HG02852 (cell line): Measurements from ENCODE around the gene JMJD1C.

Experiments used
- ATAC-seq: cut with Tn5 transposase; IDR thresholded peaks from one replicate; pipeline ENCODE4 v1.9.1; 2021; ENCODE audit warnings: mild to moderate bottlenecking, moderate library complexity; ENCODE audit not compliant: unreplicated experiment

JMJD1C gene

GRCh38 chr10:63439607-63440006 is 26.2 kb downstream of the JMJD1C start:
- ATAC-seq: no peak

DNA sequence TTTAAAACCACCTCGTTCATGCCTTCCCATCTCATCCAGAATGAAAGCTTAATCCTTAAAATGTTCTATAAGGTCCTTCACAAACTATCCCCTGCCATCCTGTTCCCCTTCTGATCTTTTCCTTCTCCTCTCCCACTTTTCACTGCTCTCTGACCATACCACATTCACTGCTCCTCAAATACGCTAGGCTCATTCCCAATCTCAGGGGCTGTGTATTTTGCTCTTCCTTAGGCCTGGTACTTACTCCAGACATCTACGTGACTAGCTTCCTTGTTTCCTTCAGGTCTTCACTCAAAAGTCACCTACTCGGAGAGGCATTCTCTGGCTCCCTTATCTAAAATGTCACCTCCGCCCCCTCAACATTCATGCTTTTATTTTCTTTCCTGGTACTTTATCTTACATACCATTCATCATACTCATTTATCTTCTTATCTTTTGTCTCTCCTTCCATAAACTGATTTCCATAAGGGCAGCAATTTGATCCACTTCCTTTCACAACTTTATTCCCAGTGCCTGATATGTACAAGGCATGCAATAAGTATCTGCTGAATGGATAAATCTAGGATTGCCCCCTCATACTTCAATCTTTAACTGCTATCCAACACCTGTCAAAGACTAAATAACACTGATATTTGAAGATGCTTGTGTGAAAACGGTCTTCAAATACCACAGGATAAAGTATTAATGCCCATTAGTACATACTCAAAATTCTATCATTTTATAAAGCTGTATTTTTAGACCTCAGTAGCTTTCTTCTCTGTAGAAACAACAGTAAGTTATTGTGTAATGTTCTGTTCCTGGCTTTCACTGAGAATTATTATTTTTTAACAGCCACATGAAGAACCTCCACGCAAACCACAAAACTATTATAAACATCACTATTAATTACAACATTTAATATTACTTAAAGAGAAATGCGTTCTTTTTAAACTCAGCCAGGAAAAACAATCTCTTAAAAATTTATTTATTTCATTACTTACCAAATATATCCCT is 27.0 kb downstream of the JMJD1C start:
- no peak for ATAC-seq

GRCh38 chr10:63437116-63437949 is 28.4 kb downstream of the JMJD1C start:
- ATAC-seq: no peak

- no peak for ATAC-seq
Observed at GRCh38 chr10:63436225-63436624, 29.6 kb downstream of the JMJD1C start.

GRCh38 chr10:63434866-63435854 is 30.6 kb downstream of the JMJD1C start:
- ATAC-seq: no peak

DNA sequence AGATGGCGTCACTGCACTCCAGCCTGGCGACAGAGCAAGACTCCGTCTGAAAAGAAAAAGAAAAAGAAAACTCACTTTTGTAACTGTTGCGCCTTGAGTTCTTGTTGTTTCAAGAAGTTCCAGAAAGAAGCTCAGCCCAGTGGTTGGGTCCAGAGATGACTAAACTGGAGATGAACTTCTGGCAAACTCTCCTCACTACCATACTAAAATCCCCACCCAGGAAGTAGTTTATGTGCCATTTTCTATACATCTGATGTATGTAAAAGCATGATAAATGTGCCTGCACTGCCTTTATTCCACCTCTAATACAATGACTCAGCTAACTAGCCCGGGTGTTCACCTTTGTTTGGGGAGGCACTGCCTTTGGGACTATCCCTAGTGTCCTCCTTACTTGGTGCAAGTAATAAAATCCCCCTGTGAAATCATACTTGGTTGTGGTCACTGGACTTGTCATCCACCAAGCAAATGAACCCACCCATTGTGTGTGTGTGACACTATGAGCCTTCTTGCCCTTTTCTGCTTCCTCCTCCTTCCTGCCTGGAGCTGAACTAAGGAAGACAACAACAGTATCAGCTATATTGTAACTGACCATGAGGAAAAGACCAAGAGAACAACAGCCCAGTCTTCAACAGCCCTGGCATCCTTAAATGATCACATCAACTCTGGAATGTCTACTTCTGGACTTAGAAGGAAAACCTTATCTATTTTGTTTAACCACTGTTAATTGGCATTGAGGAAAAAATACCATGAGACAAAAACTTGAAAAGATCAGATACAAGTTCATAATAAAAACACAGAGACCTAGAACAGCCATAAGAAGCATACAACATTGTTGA is 33.6 kb downstream of the JMJD1C start:
- peak; percentile 61 for ATAC-seq

GRCh38 chr10:63430999-63431356 is 34.8 kb downstream of the JMJD1C start:
- no peak for ATAC-seq

GRCh38 chr10:63430091-63430998 is 35.4 kb downstream of the JMJD1C start:
- no peak for ATAC-seq

DNA sequence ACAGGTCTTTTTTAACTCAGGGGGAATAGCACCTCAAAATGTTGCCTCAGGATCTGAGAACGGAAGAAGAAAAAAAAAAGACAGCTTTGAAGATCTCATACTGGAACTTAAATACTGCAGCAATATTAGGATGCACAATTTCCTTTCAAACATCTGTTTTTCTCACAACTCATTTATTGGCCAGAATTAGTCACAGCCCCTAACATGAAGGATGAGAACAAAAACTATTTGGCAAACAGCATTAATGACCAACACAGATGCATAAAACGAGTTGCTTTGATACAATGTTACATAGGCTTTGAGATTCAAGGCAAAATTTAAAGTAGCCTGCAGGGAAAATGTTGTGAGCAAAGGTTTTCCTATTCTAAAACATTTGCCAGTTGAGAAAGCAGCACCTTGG is 36.5 kb downstream of the JMJD1C start:
- ATAC-seq: no peak

DNA sequence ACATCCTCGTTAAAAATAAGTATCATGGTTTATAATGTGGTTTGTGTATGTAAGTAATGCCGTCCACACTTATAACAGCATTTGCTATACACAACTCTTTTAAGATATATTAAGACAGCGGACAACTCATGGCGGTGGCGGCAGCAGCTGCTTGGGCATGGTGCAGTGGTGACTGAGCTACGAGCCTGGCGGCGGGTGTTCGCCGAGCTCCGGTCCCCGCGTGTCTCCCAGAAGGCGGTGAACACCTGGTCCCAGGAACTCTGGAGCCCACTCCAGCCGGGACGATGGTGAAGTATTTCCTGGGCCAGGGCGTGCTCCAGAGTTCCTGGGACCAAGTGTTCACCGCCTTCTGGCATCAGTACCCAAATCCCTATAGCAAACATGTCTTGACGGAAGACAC is 38.8 kb downstream of the JMJD1C start:
- no peak for ATAC-seq

- ATAC-seq: no peak
Observed at GRCh38 chr10:63425512-63425911, 40.3 kb downstream of the JMJD1C start.

- no peak for ATAC-seq
Observed at GRCh38 chr10:63424576-63424975, 41.2 kb downstream of the JMJD1C start.

DNA sequence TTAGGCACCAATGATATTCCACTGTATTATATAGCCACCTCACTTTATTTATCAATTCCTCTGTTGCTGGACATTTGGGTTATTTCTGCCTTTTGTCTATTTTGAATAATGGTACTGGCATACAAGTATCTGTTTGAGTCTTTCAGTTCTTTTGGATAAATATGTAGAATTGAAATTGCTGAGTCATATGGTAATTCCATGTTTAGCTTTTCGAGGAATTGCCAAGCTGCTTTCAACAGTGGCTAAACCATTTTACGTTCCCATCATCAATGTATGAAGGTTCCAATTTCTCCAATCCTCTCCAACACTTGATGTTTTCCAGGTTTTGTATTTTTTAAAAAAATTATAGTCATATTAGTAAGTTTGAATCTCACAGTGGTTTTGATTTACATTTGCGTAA is 42.3 kb downstream of the JMJD1C start:
- no peak for ATAC-seq

GRCh38 chr10:63421591-63421990 is 44.2 kb downstream of the JMJD1C start:
- peak; percentile 99 for ATAC-seq

GRCh38 chr10:63416376-63416775 is 49.4 kb downstream of the JMJD1C start:
- ATAC-seq: no peak

- ATAC-seq: no peak
Observed at GRCh38 chr10:63415640-63416244, 50.0 kb downstream of the JMJD1C start.

GRCh38 chr10:63414481-63415260 is 51.1 kb downstream of the JMJD1C start:
- no peak for ATAC-seq

GRCh38 chr10:63413429-63413828 is 52.3 kb downstream of the JMJD1C start:
- ATAC-seq: no peak
